SK-N-SH treated with all-trans-retinoic acid at 6 μM for 48 hours (cell line): ENCODE data around the gene C1GALT1.

Experiments used
- OSR1 ChIP-seq: fragments of 250-450 bp; sonication (Bioruptor Pico); IDR thresholded peaks from 2 replicates; pipeline ENCODE4 v1.8.0; 2022; ENCODE audit warnings: moderate library complexity, mild to moderate bottlenecking, inconsistent platforms
- TF ChIP-seq, protein P1 (sequence below): fragments of 250-450 bp; sonication (Bioruptor Pico); IDR thresholded peaks from 2 replicates; pipeline ENCODE4 v1.8.0; 2021; ENCODE audit warnings: low read depth, mild to moderate bottlenecking, moderate library complexity, borderline replicate concordance
- TF ChIP-seq, protein P2 (sequence below): fragments of 250-450 bp; sonication (Bioruptor Pico); IDR thresholded peaks from 2 replicates; pipeline ENCODE4 v1.5.1; 2021; ENCODE audit warnings: mild to moderate bottlenecking, moderate library complexity
- TF ChIP-seq, protein P3 (sequence below): fragments of 250-450 bp; sonication (Bioruptor Pico); IDR thresholded peaks from 2 replicates; pipeline ENCODE4 v1.5.0; 2020; ENCODE audit warnings: mild to moderate bottlenecking, moderate library complexity

DNA sequence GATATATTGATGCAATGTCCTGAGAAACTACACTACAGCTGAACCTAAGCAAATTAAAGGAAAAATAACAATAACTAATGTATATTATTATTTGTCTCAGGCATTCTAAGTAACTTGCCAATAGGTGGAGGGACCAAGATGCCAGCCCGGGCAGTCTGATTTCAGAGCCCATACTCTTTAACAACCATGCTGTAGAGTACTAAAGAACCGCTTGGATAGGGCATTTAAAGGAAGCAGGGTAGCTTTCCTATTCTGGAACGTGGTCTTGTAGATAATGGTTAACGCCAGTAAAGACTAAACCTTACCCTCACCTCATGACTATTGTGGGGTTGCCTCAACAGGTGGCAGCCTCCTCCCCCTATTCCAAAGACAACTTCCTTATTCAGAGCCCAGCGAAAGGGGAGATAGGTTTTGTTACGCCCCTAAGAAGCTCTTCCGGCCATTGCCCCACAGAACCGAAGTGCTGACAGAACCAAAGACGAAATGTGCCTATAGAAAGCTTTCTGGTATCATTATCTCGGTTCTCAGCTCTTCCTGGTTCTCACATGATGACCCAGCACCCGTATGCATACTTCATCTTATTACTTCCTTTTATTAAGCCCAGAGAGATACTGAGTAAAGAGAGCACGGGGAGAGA is 707 bp upstream of the C1GALT1 start:
- TF ChIP-seq, protein P1, sequence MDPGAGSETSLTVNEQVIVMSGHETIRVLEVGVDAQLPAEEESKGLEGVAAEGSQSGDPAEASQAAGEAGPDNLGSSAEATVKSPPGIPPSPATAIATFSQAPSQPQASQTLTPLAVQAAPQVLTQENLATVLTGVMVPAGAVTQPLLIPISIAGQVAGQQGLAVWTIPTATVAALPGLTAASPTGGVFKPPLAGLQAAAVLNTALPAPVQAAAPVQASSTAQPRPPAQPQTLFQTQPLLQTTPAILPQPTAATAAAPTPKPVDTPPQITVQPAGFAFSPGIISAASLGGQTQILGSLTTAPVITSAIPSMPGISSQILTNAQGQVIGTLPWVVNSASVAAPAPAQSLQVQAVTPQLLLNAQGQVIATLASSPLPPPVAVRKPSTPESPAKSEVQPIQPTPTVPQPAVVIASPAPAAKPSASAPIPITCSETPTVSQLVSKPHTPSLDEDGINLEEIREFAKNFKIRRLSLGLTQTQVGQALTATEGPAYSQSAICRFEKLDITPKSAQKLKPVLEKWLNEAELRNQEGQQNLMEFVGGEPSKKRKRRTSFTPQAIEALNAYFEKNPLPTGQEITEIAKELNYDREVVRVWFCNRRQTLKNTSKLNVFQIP (CRISPR knock-in tag), result no peak
- TF ChIP-seq OSR1 (CRISPR knock-in tag), result no peak
- TF ChIP-seq, protein P2, sequence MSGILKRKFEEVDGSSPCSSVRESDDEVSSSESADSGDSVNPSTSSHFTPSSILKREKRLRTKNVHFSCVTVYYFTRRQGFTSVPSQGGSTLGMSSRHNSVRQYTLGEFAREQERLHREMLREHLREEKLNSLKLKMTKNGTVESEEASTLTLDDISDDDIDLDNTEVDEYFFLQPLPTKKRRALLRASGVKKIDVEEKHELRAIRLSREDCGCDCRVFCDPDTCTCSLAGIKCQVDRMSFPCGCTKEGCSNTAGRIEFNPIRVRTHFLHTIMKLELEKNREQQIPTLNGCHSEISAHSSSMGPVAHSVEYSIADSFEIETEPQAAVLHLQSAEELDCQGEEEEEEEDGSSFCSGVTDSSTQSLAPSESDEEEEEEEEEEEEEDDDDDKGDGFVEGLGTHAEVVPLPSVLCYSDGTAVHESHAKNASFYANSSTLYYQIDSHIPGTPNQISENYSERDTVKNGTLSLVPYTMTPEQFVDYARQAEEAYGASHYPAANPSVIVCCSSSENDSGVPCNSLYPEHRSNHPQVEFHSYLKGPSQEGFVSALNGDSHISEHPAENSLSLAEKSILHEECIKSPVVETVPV (CRISPR knock-in tag), result no peak
- TF ChIP-seq, protein P3, sequence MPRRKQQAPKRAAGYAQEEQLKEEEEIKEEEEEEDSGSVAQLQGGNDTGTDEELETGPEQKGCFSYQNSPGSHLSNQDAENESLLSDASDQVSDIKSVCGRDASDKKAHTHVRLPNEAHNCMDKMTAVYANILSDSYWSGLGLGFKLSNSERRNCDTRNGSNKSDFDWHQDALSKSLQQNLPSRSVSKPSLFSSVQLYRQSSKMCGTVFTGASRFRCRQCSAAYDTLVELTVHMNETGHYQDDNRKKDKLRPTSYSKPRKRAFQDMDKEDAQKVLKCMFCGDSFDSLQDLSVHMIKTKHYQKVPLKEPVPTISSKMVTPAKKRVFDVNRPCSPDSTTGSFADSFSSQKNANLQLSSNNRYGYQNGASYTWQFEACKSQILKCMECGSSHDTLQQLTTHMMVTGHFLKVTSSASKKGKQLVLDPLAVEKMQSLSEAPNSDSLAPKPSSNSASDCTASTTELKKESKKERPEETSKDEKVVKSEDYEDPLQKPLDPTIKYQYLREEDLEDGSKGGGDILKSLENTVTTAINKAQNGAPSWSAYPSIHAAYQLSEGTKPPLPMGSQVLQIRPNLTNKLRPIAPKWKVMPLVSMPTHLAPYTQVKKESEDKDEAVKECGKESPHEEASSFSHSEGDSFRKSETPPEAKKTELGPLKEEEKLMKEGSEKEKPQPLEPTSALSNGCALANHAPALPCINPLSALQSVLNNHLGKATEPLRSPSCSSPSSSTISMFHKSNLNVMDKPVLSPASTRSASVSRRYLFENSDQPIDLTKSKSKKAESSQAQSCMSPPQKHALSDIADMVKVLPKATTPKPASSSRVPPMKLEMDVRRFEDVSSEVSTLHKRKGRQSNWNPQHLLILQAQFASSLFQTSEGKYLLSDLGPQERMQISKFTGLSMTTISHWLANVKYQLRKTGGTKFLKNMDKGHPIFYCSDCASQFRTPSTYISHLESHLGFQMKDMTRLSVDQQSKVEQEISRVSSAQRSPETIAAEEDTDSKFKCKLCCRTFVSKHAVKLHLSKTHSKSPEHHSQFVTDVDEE (CRISPR knock-in tag), result no peak
